Colonic mucosa (tissue), 4 donors: ENCODE measurements around the gene HIPK3. TPM values are rescaled to one million over a fixed set of nuclear protein-coding genes. Genes with fewer than 3 reads are reported as not detected.
"Not testable (repeated sequence)": the region's sequence is repeated elsewhere in the genome, so short reads cannot be mapped to it uniquely, and the experiment has no call there.

Experiments used
- DNase-seq: peaks from one replicate; pipeline ENCODE4 v3.0.0-alpha.2; 2020
- H3K27ac ChIP-seq: fragments of 200-600 bp; one replicate; pipeline ENCODE4 v1.8.0; 2021
- H3K27me3 ChIP-seq: fragments of 200-600 bp; one replicate; pipeline ENCODE4 v1.8.0; 2021
- H3K36me3 ChIP-seq: fragments of 200-600 bp; one replicate; pipeline ENCODE4 v1.8.0; 2021
- H3K4me1 ChIP-seq: fragments of 200-600 bp; one replicate; pipeline ENCODE4 v1.8.0; 2021; ENCODE audit warnings: mild to moderate bottlenecking
- H3K4me3 ChIP-seq: fragments of 200-600 bp; one replicate; pipeline ENCODE4 v1.8.0; 2021
- H3K9ac ChIP-seq, 2 donors: one replicate each; pipeline ENCODE4 v1.7.0; 2013; ENCODE audit warnings: control low read depth in 2 of 2, low read depth in 2 of 2, low read length in 2 of 2
- H3K9me3 ChIP-seq: fragments of 200-600 bp; one replicate; pipeline ENCODE4 v1.8.0; 2021
- intact Hi-C: fragments of 100-400 bp; cut with DNase I; formaldehyde crosslinking; loops from one replicate; pipeline ENCODE4 v1.14.1; 2022
- total RNA-seq, 2 donors: library from RNA; stranded (reverse); fragmentation: NEBNext Ultra II Directional in 1 of 2; extraction: Animal tissue kit (Norgen Biotek cat#: 25700) in 1 of 2; gene quantifications; one replicate each; pipeline ENCODE4 v1.2.1, GENCODE V29; 2021
- TF ChIP-seq, protein P1 (sequence below): fragments of 200-600 bp; IDR thresholded peaks from one replicate; pipeline ENCODE4 v1.8.0; 2022; ENCODE audit warnings: antibody characterized with exemption, mild to moderate bottlenecking
- donor health status: healthy.
- donor health status: DM: no; HTN: no; CAD: no.
- donor health status: DM: no; HTN: no; CAD: no.

Gene HIPK3
- total RNA-seq, 2 donors from 2014 or later, result 48.1 to 96.3 TPM

DNA sequence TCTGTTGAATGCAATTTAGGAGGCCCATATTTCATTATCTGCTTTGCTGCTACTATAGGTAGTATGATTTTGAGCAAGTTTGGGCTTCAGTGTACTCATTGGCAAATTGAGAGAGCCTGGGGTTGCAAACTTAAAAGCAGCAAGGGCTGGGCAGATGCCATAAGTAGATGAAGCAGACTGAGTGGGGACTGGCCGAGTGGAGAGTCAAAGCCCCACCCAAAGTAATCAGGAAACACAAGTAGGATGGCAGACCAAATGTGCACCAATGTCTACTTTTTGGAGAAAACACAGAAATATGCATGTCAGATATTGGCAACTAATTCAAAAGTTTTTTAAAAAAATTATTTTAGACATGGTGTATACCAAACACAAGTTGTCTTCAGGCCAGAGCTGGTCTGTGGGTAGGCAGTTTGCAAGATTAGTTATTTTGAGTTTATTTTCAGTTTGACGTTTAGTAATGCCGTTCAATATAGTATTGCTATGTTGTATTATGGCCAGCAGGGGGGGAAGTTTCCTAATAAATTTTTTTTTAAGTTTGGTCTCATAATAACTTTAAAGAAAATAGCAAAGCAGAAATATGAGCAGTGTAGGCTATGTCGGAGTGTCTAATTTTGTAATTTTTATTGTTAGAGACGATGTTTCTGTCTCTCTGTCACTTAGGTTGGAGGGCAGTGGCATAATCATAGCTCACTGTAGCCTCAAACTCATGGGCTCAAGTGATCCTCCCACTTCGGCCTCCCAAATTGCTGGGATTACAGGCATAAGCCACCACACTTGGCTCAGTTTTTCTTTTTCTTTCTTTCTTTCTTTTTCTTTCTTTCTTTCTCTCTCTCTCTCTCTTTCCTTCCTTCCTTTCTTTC is 105.1 kb downstream of the HIPK3 start:
- Histone ChIP-seq H3K4me1 (no peaks in the 10 kb centered on the region), H3K9me3 (no peaks in the 10 kb centered on the region), H3K36me3 (no peaks in the 10 kb centered on the region), H3K27me3 (no peaks in the 10 kb centered on the region), H3K27ac (no peak overlapping the region), H3K9ac (no peak overlapping the region), H3K4me3 (no peak overlapping the region)
- TF ChIP-seq, protein P1, sequence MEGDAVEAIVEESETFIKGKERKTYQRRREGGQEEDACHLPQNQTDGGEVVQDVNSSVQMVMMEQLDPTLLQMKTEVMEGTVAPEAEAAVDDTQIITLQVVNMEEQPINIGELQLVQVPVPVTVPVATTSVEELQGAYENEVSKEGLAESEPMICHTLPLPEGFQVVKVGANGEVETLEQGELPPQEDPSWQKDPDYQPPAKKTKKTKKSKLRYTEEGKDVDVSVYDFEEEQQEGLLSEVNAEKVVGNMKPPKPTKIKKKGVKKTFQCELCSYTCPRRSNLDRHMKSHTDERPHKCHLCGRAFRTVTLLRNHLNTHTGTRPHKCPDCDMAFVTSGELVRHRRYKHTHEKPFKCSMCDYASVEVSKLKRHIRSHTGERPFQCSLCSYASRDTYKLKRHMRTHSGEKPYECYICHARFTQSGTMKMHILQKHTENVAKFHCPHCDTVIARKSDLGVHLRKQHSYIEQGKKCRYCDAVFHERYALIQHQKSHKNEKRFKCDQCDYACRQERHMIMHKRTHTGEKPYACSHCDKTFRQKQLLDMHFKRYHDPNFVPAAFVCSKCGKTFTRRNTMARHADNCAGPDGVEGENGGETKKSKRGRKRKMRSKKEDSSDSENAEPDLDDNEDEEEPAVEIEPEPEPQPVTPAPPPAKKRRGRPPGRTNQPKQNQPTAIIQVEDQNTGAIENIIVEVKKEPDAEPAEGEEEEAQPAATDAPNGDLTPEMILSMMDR, result peak; percentile 53
- intact Hi-C loops, result loop anchor here (2.0 to 5.0 kb wide), 2 partner anchors 327 to 465 kb away; no protein-coding TSS in a partner anchor
- no peak for DNase-seq

DNA sequence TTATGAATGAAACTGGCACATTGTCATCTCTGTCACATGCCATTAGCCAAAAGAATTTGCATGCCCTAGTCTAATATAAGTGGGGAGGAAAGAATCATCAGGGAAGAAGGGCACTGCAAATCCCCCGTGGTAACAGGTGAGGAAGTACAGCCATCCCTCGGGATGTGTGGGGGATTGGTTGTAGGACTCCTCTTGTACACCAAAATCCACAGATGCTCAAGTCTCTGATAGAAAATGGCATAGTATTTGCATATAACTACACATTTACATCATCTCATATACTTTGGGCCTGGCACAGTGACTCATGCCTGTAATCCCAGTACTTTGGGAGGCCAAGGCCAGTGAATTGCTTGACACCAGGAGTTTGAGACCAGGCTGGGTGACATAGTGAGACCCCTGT is 109.7 kb downstream of the HIPK3 start:
- intact Hi-C loops, result loop anchor here (5.0 kb wide), 1 partner anchor 380 kb away; no protein-coding TSS in a partner anchor
- no peaks in the 10 kb centered on the region for H3K27me3 ChIP-seq
- H3K9me3 ChIP-seq, result no peaks in the 10 kb centered on the region
- no peak overlapping the region for H3K9ac ChIP-seq
- no peaks in the 10 kb centered on the region for H3K4me1 ChIP-seq
- TF ChIP-seq, protein P1, result no peak
- no peak overlapping the region for H3K4me3 ChIP-seq
- no peak overlapping the region for H3K27ac ChIP-seq
- H3K36me3 ChIP-seq, result no peaks in the 10 kb centered on the region
- no peak for DNase-seq

DNA sequence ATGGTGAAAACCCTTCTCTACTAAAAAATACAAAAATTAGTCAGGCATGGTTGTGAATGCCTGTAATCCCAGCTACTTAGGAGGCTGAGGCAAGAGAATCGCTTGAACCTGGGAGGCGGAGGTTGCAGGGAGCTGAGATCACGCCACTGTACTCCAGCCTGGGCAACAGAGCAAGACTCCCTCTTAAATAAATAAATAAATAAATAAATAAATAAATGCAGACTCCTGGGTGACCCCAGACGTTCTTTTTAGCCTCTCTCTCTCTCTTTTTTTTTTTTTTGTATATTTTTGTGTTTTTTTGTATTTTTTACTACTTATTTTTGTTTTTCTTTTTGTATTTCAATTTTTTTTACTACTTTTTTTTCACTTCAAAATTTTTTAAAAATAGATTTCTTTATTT is 111.3 kb downstream of the HIPK3 start:
- not testable (repeated sequence) for H3K9ac ChIP-seq, H3K27ac ChIP-seq, H3K9me3 ChIP-seq, H3K4me1 ChIP-seq, H3K4me3 ChIP-seq, H3K27me3 ChIP-seq, DNase-seq, H3K36me3 ChIP-seq
- intact Hi-C loops, result loop anchor here (5.0 kb wide), 1 partner anchor 379 kb away; no protein-coding TSS in a partner anchor

DNA sequence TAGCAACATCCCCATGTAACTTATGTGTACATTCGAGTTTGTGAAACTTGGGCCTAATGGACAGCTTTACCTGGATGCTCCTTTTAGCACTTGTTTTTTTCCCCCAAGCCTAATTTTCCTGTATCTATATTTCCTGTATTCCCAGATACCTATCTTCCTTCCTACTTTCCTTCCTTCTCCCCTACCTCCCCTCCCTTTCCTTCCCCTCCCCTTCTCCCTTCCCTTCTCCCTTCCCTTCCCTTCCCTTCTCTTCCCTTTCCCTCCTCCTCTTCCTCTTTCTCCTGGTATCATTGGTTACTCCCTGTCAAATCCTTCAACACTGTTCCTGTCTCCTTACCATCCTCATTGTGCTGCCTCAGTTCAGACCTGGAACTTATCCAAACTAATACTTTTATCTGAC is 111.8 kb downstream of the HIPK3 start:
- DNase-seq, result no peak
- H3K9ac ChIP-seq, result no peak overlapping the region
- no peaks in the 10 kb centered on the region for H3K4me1 ChIP-seq
- no peak overlapping the region for H3K4me3 ChIP-seq
- intact Hi-C loops, result loop anchor here (5.0 kb wide), 1 partner anchor 378 kb away; no protein-coding TSS in a partner anchor
- H3K36me3 ChIP-seq, result no peaks in the 10 kb centered on the region
- no peaks in the 10 kb centered on the region for H3K9me3 ChIP-seq
- TF ChIP-seq, protein P1, result no peak
- H3K27ac ChIP-seq, result no peak overlapping the region
- H3K27me3 ChIP-seq, result peaks cover 2% of the 10 kb centered on the region

DNA sequence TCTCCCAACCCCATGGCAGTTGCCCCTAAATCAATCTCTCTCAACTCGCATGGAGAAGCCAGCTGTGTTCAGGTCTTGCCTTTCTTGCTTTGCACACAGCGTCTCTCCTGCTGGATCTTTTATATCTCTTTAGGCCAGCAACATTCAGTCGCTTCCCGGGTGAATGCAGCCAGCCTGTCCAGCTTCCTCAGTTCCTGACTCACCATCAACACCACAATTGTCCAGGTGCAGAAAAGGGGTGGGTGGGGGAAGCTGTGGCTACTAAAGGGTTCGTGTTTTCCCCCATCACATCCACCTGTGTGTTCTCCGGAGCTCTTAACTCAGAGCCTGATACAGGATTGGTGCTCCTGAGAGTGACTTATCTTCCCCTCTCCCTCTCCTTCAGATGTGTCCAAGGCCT is 116.5 kb downstream of the HIPK3 start:
- TF ChIP-seq, protein P1, result no peak
- intact Hi-C loops, result loop anchor here (5.0 kb wide), 1 partner anchor 364 kb away; the partner anchor contains the start of gene CD59
- Histone ChIP-seq H3K27me3 (peaks cover 27% of the 10 kb centered on the region), H3K4me3 (no peak overlapping the region), H3K9me3 (no peaks in the 10 kb centered on the region), H3K27ac (no peak overlapping the region), H3K4me1 (no peaks in the 10 kb centered on the region), H3K9ac (no peak overlapping the region), H3K36me3 (no peaks in the 10 kb centered on the region)
- no peak for DNase-seq

DNA sequence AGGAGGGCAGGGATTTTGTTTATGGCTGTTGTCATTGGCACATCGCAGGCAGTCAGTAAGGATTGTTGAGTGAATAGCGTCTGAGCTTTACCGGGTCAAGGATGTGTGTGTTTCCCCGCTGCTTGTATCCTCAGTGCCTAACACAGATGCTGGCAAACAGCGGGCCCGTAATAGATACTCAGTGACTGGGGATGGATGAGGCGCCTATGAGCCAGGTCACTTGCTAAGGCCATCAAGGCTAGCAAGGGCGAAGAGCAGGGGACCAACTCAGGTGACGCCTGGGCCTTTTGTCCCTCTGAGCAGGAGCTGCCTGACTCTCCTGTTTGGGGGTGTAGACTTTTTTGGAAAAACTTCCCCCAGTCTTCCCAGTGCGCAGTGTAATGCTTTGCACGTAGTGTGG is 118.1 kb downstream of the HIPK3 start:
- TF ChIP-seq, protein P1, result no peak
- no peak overlapping the region for H3K9ac ChIP-seq
- no peaks in the 10 kb centered on the region for H3K9me3 ChIP-seq
- H3K4me3 ChIP-seq, result peak overlapping the region; percentile 13
- intact Hi-C loops, result no loop called here
- no peak overlapping the region for H3K27ac ChIP-seq
- no peaks in the 10 kb centered on the region for H3K36me3 ChIP-seq
- no peaks in the 10 kb centered on the region for H3K4me1 ChIP-seq
- peaks cover 27% of the 10 kb centered on the region for H3K27me3 ChIP-seq
- no peak for DNase-seq
